Heart left ventricle (tissue), 13 donors: ENCODE measurements around the gene MYH15.

ENCODE experiments used
- POLR2A ChIP-seq, 2 donors: fragments of 450-650 bp; IDR thresholded peaks; one replicate each; pipeline ENCODE4 v1.6.1; 2017; ENCODE audit warnings: antibody characterized with exemption in 2 of 2, mild to moderate bottlenecking in 2 of 2, moderate library complexity in 2 of 2
- TF ChIP-seq, protein P1 (sequence below), 12 donors: fragments of 200-600 bp; sonication (generic) in 4 of 12; IDR thresholded peaks; one replicate each; pipeline versions ENCODE4 v1.5.0 to v1.8.0; 2018 to 2022; ENCODE audit warnings: antibody characterized with exemption in 12 of 12, mild to moderate bottlenecking in 5 of 12
- donor health status: ischemic (EF 13 %, LVEDD 7.1; RV severe dilation, severe dysfunction).
- donor health status: DM: no; HTN: yes; CAD: no.
- donor health status: DM: no; HTN: no; CAD: no.
- donor health status: ischemic (EF 25% LVEDD 6.9; RV normal size, moderate dysfunction).
- donor health status: ischemic (EF 25% LVEDD 5.7; RV mildly dilated, moderate dysfunction).
- donor health status: ischemic (EF 35%, LVEDD 5.7; RV mildly dilated, moderate dysfunction).
- donor health status: nonischemic (EF 11% LVEDD 7.7; RV severe dilation, severe dysfunction).
- donor health status: DM: yes; HTN: yes; CAD: no.
- donor health status: PGD.
- donor health status: ischemic (EF 29% LVEDD 5.4; RV normal size, mild dysfunction).
- donor health status: nonischemic (EF 23%, LVEDD 6.1; RV moderate dilation, normal function).

DNA sequence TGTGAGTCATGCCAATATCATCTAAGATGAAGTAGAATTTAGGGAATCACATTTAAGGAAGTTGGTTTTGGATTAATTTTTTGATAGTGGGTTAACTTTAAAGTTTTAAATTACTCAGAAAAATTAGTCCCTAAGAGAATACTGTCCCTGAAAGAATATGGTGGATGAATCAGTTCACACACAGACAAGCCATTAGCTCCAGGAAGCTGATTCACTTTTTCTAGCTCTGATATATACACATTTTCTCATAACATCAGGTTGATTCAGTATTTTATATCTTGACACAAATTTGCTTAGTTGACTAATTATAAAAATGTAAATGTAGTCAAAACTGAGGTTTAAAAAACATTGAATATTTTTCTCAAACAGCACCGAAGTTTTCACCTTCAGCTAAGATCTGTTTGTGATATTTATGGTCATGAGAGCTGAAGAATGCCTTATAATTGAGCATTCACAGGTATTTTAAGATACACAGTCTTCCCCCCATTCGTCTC lies 55.1 kb downstream of the MYH15 start:
- TF ChIP-seq, protein P1, sequence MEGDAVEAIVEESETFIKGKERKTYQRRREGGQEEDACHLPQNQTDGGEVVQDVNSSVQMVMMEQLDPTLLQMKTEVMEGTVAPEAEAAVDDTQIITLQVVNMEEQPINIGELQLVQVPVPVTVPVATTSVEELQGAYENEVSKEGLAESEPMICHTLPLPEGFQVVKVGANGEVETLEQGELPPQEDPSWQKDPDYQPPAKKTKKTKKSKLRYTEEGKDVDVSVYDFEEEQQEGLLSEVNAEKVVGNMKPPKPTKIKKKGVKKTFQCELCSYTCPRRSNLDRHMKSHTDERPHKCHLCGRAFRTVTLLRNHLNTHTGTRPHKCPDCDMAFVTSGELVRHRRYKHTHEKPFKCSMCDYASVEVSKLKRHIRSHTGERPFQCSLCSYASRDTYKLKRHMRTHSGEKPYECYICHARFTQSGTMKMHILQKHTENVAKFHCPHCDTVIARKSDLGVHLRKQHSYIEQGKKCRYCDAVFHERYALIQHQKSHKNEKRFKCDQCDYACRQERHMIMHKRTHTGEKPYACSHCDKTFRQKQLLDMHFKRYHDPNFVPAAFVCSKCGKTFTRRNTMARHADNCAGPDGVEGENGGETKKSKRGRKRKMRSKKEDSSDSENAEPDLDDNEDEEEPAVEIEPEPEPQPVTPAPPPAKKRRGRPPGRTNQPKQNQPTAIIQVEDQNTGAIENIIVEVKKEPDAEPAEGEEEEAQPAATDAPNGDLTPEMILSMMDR (IDR thresholded peaks at IDR 0.05): no peak
- TF ChIP-seq POLR2A (IDR thresholded peaks at IDR 0.05): no peak
